ENCODE data around the gene FAM3D. TPM values are rescaled to one million over a fixed set of nuclear protein-coding genes. Genes with fewer than 3 reads are reported as not detected.

Gene FAM3D
- total RNA-seq, 1 donor, result not detected

GRCh38 chr3:58647381-58648141 lies 19.0 kb downstream of the FAM3D start:
- DNase-seq (ENCODE audit: low read depth), result no peak
- no peak overlapping the region for H3K4me3 ChIP-seq (ENCODE audit: low read depth, low read length)
- TF ChIP-seq CTCF (IDR thresholded peaks at IDR 0.05; ENCODE audit: insufficient read depth, low read depth, low read length), result no peak

GRCh38 chr3:58646503-58646902 lies 20.1 kb downstream of the FAM3D start:
- H3K4me3 ChIP-seq (ENCODE audit: low read depth, low read length), result no peak overlapping the region
- TF ChIP-seq CTCF (IDR thresholded peaks at IDR 0.05; ENCODE audit: insufficient read depth, low read depth, low read length), result no peak
- DNase-seq (ENCODE audit: low read depth), result no peak

GRCh38 chr3:58645726-58646125 lies 20.8 kb downstream of the FAM3D start:
- no peak for TF ChIP-seq CTCF (IDR thresholded peaks at IDR 0.05; ENCODE audit: insufficient read depth, low read depth, low read length)
- no peak overlapping the region for H3K4me3 ChIP-seq (ENCODE audit: low read depth, low read length)
- no peak for DNase-seq (ENCODE audit: low read depth)

GRCh38 chr3:58642846-58643245 lies 23.7 kb downstream of the FAM3D start:
- H3K4me3 ChIP-seq (ENCODE audit: low read depth, low read length), result no peak overlapping the region
- TF ChIP-seq CTCF (IDR thresholded peaks at IDR 0.05; ENCODE audit: insufficient read depth, low read depth, low read length), result no peak
- no peak for DNase-seq (ENCODE audit: low read depth)

GRCh38 chr3:58640700-58641372 lies 25.7 kb downstream of the FAM3D start:
- DNase-seq (ENCODE audit: low read depth), result peak; percentile 64
- no peak overlapping the region for H3K4me3 ChIP-seq (ENCODE audit: low read depth, low read length)
- peak; percentile 95 for TF ChIP-seq CTCF (IDR thresholded peaks at IDR 0.05; ENCODE audit: insufficient read depth, low read depth, low read length)

- no peak for DNase-seq (ENCODE audit: low read depth)
- TF ChIP-seq CTCF (IDR thresholded peaks at IDR 0.05; ENCODE audit: insufficient read depth, low read depth, low read length), result no peak
- H3K4me3 ChIP-seq (ENCODE audit: low read depth, low read length), result no peak overlapping the region
These were observed 26.7 kb downstream of the FAM3D start for GRCh38 chr3:58639842-58640241.
